ENCODE results near the gene SH3GLB2.
"Not testable (repeated sequence)": the region's sequence is repeated elsewhere in the genome, so short reads cannot be mapped to it uniquely, and the experiment has no call there.

Gene SH3GLB2

DNA sequence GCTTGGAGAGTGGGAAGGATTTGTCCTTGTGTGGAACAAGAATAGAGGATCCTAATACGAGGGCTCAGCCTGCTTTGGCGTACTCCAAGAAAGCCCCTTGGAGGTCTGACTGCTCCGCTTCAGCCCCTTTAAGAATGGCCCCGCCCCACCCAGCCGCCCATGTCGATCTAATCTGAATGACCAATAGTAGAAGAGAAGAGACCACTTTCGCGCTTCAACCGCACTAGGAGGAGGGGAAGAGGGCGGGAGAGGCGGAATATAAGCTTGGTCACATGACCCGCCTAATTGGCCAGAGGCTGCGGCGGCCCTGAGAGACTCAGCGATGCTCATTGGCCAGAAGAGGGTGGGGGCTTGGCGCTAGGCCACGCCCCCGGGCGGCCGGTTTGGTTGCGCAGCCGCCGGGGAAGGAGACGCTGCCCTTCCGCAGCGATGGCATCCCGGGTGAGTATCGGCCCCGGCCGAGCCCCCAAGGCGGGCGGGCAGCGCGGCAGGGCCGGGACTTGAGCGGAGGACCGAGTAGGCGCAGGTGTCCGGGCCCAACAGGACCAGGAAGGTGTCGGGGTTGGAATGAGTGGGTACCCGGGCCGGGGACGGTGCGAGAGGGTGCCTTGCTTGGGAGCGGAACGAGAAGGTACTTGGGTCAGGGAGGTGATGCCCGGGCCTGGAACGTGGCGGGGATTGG, 8.3 kb upstream of the SH3GLB2 start, which contains the start of gene MIGA2:
MIGA2 (plus strand) TSS at position 386 of the 682 bp plus-strand sequence. CDS start 3,969 bp downstream, outside the sequence.
- Histone ChIP-seq H4K20me1 (ENCODE audit: insufficient read depth, low read length) (no peaks in the 10 kb centered on the region), H3K9me3 (replicated peaks; ENCODE audit: insufficient read depth, low read length) (no peaks in the 10 kb centered on the region), H3K27me3 (replicated peaks; ENCODE audit: insufficient read depth, low read length) (no peaks in the 10 kb centered on the region), H3K9me2 (replicated peaks; ENCODE audit: insufficient read depth, low read length) (no peaks in the 10 kb centered on the region), H3K9ac (ENCODE audit: low read length) (peak within 1 kb of the TSS; percentile 81), H3F3A (ENCODE audit: insufficient read depth, low read length) (peaks cover 5% of the 10 kb centered on the region; the same call in 1 of the 2 replicates), H3K27ac (ENCODE audit: low read length) (peak within 1 kb of the TSS; percentile 37; the same call in 1 of the 2 replicates), H3K4me2 (ENCODE audit: low read depth, low read length) (peak within 1 kb of the TSS; percentile 92), H3K4me1 (ENCODE audit: low read length) (peaks cover 14% of the 10 kb centered on the region), H3K79me2 (ENCODE audit: low read length) (peaks cover 34% of the 10 kb centered on the region), H2AFZ (ENCODE audit: low read length) (peak within 1 kb of the TSS; percentile 99), H3K4me3 (ENCODE audit: low read length) (peak within 1 kb of the TSS; percentile 98), H3K36me3 (replicated peaks; ENCODE audit: insufficient read depth, low read length) (no peaks in the 10 kb centered on the region)
- TF ChIP-seq EZH2 (optimal IDR thresholded peaks at IDR 0.05; ENCODE audit: low read depth, low read length) (no peak), EZH2phosphoT487 (IDR thresholded peaks at IDR 0.05; ENCODE audit: low read length) (no peak)
- TF ChIP-seq, protein P1, sequence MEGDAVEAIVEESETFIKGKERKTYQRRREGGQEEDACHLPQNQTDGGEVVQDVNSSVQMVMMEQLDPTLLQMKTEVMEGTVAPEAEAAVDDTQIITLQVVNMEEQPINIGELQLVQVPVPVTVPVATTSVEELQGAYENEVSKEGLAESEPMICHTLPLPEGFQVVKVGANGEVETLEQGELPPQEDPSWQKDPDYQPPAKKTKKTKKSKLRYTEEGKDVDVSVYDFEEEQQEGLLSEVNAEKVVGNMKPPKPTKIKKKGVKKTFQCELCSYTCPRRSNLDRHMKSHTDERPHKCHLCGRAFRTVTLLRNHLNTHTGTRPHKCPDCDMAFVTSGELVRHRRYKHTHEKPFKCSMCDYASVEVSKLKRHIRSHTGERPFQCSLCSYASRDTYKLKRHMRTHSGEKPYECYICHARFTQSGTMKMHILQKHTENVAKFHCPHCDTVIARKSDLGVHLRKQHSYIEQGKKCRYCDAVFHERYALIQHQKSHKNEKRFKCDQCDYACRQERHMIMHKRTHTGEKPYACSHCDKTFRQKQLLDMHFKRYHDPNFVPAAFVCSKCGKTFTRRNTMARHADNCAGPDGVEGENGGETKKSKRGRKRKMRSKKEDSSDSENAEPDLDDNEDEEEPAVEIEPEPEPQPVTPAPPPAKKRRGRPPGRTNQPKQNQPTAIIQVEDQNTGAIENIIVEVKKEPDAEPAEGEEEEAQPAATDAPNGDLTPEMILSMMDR (IDR thresholded peaks at IDR 0.05; ENCODE audit: low read length) = no peak
- DNase-seq = peak; percentile 99

DNA sequence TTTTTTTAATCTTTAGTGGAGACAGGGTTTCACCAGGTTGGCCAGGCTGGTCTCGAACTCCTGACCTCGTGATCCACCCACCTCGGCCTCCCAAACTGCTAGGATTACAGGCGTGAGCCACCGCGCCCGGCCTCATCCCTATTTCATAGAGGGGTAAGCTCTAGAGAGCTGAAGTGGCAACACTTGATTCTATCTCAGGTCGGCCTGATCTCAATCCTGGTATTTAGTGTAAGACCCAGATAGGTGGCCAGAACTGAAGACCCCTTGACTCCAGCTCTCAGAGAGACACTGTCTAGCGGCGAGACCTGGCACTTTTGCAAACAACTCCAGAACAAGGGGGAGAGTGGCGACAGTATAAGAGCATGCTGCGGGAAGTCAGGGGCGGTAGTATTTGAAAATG, 7.7 kb upstream of the SH3GLB2 start:
- Histone ChIP-seq H3K27ac (ENCODE audit: low read length) (peak overlapping the region; percentile 37; the same call in 1 of the 2 replicates), H3K79me2 (ENCODE audit: low read length) (peaks cover 34% of the 10 kb centered on the region), H2AFZ (ENCODE audit: low read length) (peak overlapping the region; percentile 99), H3K4me3 (ENCODE audit: low read length) (peak overlapping the region; percentile 98), H3K4me2 (ENCODE audit: low read depth, low read length) (peak overlapping the region; percentile 90), H3K4me1 (ENCODE audit: low read length) (peaks cover 14% of the 10 kb centered on the region), H3K9ac (ENCODE audit: low read length) (peak overlapping the region; percentile 58; the same call in 1 of the 2 replicates)
- not testable (repeated sequence) for H4K20me1 ChIP-seq (ENCODE audit: insufficient read depth, low read length); H3K9me3 ChIP-seq (replicated peaks; ENCODE audit: insufficient read depth, low read length); H3K9me2 ChIP-seq (replicated peaks; ENCODE audit: insufficient read depth, low read length); H3F3A ChIP-seq (ENCODE audit: insufficient read depth, low read length); DNase-seq; H3K36me3 ChIP-seq (replicated peaks; ENCODE audit: insufficient read depth, low read length); H3K27me3 ChIP-seq (replicated peaks; ENCODE audit: insufficient read depth, low read length)

DNA sequence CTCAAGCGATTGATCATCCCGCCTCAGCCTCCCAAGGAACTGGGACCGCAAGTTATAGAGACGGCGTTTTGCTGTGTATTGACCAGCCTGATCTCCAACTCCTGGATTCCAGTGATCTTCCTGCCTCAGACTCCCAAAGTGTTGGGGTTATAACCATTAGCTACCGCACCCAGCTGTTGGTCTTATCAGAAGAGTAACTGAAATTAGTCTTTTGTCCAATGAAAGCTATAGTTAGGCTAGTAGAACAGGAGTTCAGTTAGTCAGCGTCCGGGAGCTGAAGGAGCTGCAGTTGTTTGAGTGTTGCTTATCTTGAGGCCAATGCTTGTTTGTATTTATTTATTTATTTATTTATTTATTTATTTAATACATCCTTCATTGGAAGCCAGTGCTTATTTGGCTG, 5.1 kb upstream of the SH3GLB2 start:
- Histone ChIP-seq H3K79me2 (ENCODE audit: low read length) (peaks cover 18% of the 10 kb centered on the region), H2AFZ (ENCODE audit: low read length) (no peak overlapping the region), H3K27ac (ENCODE audit: low read length) (no peak overlapping the region), H3K36me3 (replicated peaks; ENCODE audit: insufficient read depth, low read length) (no peaks in the 10 kb centered on the region), H3K4me1 (ENCODE audit: low read length) (peaks cover 10% of the 10 kb centered on the region), H3K4me2 (ENCODE audit: low read depth, low read length) (no peak overlapping the region), H4K20me1 (ENCODE audit: insufficient read depth, low read length) (no peaks in the 10 kb centered on the region), H3K4me3 (ENCODE audit: low read length) (no peak overlapping the region), H3K27me3 (replicated peaks; ENCODE audit: insufficient read depth, low read length) (no peaks in the 10 kb centered on the region), H3K9me3 (replicated peaks; ENCODE audit: insufficient read depth, low read length) (no peaks in the 10 kb centered on the region), H3F3A (ENCODE audit: insufficient read depth, low read length) (peaks cover 5% of the 10 kb centered on the region; the same call in 1 of the 2 replicates), H3K9me2 (replicated peaks; ENCODE audit: insufficient read depth, low read length) (no peaks in the 10 kb centered on the region), H3K9ac (ENCODE audit: low read length) (no peak overlapping the region)
- DNase-seq = no peak
- TF ChIP-seq EZH2phosphoT487 (IDR thresholded peaks at IDR 0.05; ENCODE audit: low read length) (no peak), EZH2 (optimal IDR thresholded peaks at IDR 0.05; ENCODE audit: low read depth, low read length) (no peak)
- TF ChIP-seq, protein P1 (IDR thresholded peaks at IDR 0.05; ENCODE audit: low read length) = no peak

Data from MM.1S (cell line).